Measurements from ENCODE around the gene E2F8. TPM values are rescaled to one million over a fixed set of nuclear protein-coding genes. Genes with fewer than 3 reads are reported as not detected.
A peak's percentile ranks its signal among the peaks of the same experiment; 100 is the strongest.

The E2F8 gene
- total RNA-seq, 1 donor from 2014 or later, result 1.7 TPM

DNA sequence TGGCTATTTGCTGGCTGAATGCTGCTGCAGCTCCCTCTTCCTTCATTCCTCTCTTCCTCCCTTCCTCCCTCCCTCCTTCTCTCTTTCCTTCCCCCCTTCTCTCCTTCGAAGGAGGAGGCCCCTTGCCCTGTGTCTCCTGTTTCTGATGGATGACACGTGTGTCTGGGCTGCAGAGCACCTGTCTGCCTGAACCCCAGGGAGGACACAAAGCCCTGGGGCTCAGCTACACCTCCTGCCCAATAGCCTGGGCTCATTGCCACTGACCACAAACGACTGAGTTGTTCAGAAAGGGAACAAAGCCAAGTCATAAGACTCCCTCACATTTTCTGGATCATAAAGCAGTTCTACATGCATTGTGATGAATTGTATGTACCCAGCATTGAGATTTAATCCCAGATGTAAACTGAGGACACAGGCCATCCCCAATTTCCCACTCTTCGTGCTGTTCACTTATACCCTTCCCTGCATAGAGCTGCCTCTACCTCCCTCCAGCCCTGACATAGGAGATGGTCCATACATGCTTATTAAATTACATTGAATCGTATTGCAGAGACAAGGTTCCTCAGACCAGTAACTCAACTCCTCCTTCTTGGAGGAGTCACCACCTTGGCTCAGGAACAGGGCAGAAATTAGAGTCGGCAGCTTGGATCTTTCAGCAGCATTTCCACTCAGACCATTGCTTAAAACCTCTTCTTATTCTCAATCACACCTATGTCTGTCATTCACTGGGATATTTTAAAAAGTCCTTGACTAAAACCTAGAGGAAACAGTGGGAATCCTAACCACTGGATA is 40.1 kb downstream of the E2F8 start:
- Mint-ChIP-seq H3K9me3 (ENCODE audit: unreplicated experiment) (no peaks in the 10 kb centered on the region), H3K27ac (ENCODE audit: unreplicated experiment) (peak overlapping the region; percentile 13), H3K36me3 (ENCODE audit: unreplicated experiment) (no peaks in the 10 kb centered on the region), H3K4me3 (ENCODE audit: unreplicated experiment) (no peak overlapping the region), H3K27me3 (ENCODE audit: unreplicated experiment) (peaks cover 5% of the 10 kb centered on the region), H3K4me1 (ENCODE audit: unreplicated experiment) (peaks cover 15% of the 10 kb centered on the region)
- DNase-seq (ENCODE audit: extremely low spot score, unreplicated experiment), result no peak
- TF ChIP-seq, protein P1, sequence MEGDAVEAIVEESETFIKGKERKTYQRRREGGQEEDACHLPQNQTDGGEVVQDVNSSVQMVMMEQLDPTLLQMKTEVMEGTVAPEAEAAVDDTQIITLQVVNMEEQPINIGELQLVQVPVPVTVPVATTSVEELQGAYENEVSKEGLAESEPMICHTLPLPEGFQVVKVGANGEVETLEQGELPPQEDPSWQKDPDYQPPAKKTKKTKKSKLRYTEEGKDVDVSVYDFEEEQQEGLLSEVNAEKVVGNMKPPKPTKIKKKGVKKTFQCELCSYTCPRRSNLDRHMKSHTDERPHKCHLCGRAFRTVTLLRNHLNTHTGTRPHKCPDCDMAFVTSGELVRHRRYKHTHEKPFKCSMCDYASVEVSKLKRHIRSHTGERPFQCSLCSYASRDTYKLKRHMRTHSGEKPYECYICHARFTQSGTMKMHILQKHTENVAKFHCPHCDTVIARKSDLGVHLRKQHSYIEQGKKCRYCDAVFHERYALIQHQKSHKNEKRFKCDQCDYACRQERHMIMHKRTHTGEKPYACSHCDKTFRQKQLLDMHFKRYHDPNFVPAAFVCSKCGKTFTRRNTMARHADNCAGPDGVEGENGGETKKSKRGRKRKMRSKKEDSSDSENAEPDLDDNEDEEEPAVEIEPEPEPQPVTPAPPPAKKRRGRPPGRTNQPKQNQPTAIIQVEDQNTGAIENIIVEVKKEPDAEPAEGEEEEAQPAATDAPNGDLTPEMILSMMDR (IDR thresholded peaks at IDR 0.05), result no peak

DNA sequence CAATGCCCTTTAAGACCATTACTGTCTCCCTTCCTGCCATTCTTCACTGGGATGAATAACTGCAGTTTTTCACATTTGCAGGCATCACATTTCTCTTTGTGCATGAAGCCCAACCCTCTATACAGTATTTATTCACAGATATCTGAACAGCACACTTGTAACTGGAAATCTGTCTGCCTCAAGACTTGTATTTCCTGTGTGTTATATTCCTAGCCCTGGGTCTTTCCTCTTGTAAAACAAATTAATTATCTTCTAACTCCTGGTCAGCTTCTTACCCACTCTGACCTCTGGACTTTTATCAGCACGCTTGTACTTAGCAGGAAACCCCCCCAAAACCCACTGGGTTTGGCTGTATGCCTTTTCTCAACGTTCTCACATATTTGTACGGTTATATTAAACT is 41.0 kb downstream of the E2F8 start:
- peaks cover 4% of the 10 kb centered on the region for H3K27me3 Mint-ChIP-seq (ENCODE audit: unreplicated experiment)
- no peak overlapping the region for H3K4me3 Mint-ChIP-seq (ENCODE audit: unreplicated experiment)
- H3K9me3 Mint-ChIP-seq (ENCODE audit: unreplicated experiment), result no peaks in the 10 kb centered on the region
- TF ChIP-seq, protein P1 (IDR thresholded peaks at IDR 0.05), result no peak
- DNase-seq (ENCODE audit: extremely low spot score, unreplicated experiment), result no peak
- no peaks in the 10 kb centered on the region for H3K36me3 Mint-ChIP-seq (ENCODE audit: unreplicated experiment)
- H3K4me1 Mint-ChIP-seq (ENCODE audit: unreplicated experiment), result peaks cover 15% of the 10 kb centered on the region
- H3K27ac Mint-ChIP-seq (ENCODE audit: unreplicated experiment), result no peak overlapping the region

DNA sequence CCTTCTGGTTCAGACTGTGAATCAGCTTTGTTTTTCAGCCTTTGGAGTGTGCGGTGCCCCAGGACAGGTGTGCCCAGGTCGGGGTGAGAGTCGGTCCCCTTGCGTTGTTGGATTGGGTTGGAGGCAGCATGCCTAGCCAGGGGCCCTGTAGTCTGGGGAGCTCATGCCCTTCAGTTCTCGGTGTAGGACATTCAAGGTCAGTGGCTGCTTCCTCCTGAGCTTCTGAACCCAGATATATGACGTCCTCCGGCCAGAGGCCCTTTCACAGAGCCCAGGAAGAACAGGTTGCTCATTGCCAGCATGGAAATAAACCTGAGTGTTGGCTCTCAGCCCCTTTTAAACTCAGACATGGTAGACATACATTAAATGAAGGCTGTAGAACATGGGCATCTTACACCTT is 41.7 kb downstream of the E2F8 start:
- TF ChIP-seq, protein P1 (IDR thresholded peaks at IDR 0.05), result no peak
- Mint-ChIP-seq H3K4me1 (ENCODE audit: unreplicated experiment) (peaks cover 15% of the 10 kb centered on the region), H3K36me3 (ENCODE audit: unreplicated experiment) (no peaks in the 10 kb centered on the region), H3K27me3 (ENCODE audit: unreplicated experiment) (peaks cover 4% of the 10 kb centered on the region), H3K4me3 (ENCODE audit: unreplicated experiment) (no peak overlapping the region), H3K9me3 (ENCODE audit: unreplicated experiment) (no peaks in the 10 kb centered on the region), H3K27ac (ENCODE audit: unreplicated experiment) (no peak overlapping the region)
- no peak for DNase-seq (ENCODE audit: extremely low spot score, unreplicated experiment)

DNA sequence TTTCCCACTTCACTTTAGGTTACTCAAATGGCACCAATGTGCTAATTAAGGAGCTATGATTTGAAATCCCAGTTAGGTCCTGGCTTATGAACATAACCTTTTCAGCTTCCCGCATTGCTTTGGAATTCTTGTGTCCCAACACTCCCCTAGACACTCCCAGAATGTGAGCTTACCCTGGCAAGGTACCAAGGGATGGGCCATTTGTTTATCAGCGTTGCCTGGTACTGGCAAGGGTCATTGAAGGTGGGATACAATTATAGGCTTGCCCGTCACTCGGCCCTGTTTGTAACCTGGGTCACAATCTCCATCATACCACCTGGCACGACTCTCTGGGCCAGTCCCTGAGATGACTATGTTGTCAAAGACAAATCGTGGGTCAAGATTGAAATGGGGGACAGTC is 44.3 kb downstream of the E2F8 start:
- Mint-ChIP-seq H3K9me3 (ENCODE audit: unreplicated experiment) (no peaks in the 10 kb centered on the region), H3K27me3 (ENCODE audit: unreplicated experiment) (peaks cover 4% of the 10 kb centered on the region), H3K4me3 (ENCODE audit: unreplicated experiment) (no peak overlapping the region), H3K4me1 (ENCODE audit: unreplicated experiment) (peaks cover 17% of the 10 kb centered on the region), H3K36me3 (ENCODE audit: unreplicated experiment) (no peaks in the 10 kb centered on the region), H3K27ac (ENCODE audit: unreplicated experiment) (no peak overlapping the region)
- DNase-seq (ENCODE audit: extremely low spot score, unreplicated experiment), result no peak
- TF ChIP-seq, protein P1 (IDR thresholded peaks at IDR 0.05), result no peak

DNA sequence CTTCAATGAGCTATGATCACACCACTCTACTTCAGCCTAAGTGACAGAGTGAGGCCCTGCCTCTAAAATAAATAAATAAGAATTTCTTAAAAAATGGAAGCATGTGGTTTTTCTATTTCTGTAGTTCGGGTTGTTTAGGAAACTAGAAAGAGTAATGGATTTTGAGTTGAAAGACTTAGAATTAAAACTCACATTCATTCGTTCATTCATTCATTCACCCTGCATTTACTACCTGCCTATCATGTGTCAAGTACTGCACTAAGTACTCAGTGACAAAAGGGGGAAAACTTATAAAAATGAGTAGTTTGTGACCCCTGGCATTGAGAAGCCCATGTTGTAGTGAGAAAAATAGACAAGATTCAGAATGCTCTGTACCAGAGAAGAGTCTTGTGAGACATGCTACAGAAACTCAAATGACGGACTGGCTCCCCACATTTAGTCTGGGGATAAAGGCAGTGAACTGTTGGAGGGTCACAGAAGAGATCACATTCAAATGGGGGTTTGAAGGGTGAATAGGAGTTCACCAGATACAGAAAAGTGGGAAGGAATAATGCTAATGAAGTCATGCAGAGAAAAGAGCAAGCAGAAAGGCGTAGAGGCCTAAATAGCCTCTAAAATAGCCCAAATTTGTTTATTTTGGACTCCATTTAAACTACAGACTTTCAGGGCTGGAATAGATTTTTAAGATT is 46.0 kb downstream of the E2F8 start:
- TF ChIP-seq, protein P1 (IDR thresholded peaks at IDR 0.05), result no peak
- peaks cover 6% of the 10 kb centered on the region for H3K4me1 Mint-ChIP-seq (ENCODE audit: unreplicated experiment)
- H3K27me3 Mint-ChIP-seq (ENCODE audit: unreplicated experiment), result peaks cover 2% of the 10 kb centered on the region
- H3K4me3 Mint-ChIP-seq (ENCODE audit: unreplicated experiment), result no peak overlapping the region
- no peak overlapping the region for H3K27ac Mint-ChIP-seq (ENCODE audit: unreplicated experiment)
- DNase-seq (ENCODE audit: extremely low spot score, unreplicated experiment), result no peak
- no peaks in the 10 kb centered on the region for H3K36me3 Mint-ChIP-seq (ENCODE audit: unreplicated experiment)
- no peaks in the 10 kb centered on the region for H3K9me3 Mint-ChIP-seq (ENCODE audit: unreplicated experiment)
